Ishikawa (cell line): ENCODE data around the gene ACACA.

Experiments used
- CREB1 ChIP-seq: IDR thresholded peaks from 2 replicates; pipeline ENCODE4 v1.6.1; 2012; ENCODE audit warnings: low read depth
- EP300 ChIP-seq: IDR thresholded peaks from 2 replicates; pipeline ENCODE4 v1.6.1; 2012; ENCODE audit warnings: borderline replicate concordance
- FOXM1 ChIP-seq: IDR thresholded peaks from 2 replicates; pipeline ENCODE4 v1.6.1; 2012; ENCODE audit warnings: low read depth, borderline replicate concordance
- MAX ChIP-seq: IDR thresholded peaks from 2 replicates; pipeline ENCODE4 v1.6.1; 2012
- NFIC ChIP-seq: IDR thresholded peaks from 2 replicates; pipeline ENCODE4 v1.6.1; 2012
- RAD21 ChIP-seq: IDR thresholded peaks from 2 replicates; pipeline ENCODE4 v1.6.1; 2012; ENCODE audit warnings: low read depth
- TAF1 ChIP-seq: IDR thresholded peaks from 2 replicates; pipeline ENCODE4 v1.6.1; 2012; ENCODE audit warnings: low read depth, mild to moderate bottlenecking
- USF1 ChIP-seq: IDR thresholded peaks from 2 replicates; pipeline ENCODE4 v1.6.1; 2012
- YY1 ChIP-seq: IDR thresholded peaks from 2 replicates; pipeline ENCODE4 v1.6.1; 2012; ENCODE audit warnings: low read depth
- ZBTB7A ChIP-seq: IDR thresholded peaks from 2 replicates; pipeline ENCODE4 v1.6.1; 2012; ENCODE audit warnings: low read depth

- TF ChIP-seq ZBTB7A (no peak), NFIC (no peak), YY1 (no peak), MAX (no peak), EP300 (no peak), USF1 (no peak), TAF1 (no peak), RAD21 (no peak), CREB1 (no peak), FOXM1 (no peak)
These were observed 322.3 kb downstream of the ACACA start for GRCh38 chr17:37084372-37084771.
